ENCODE results near the gene SHB. TPM values are rescaled to one million over a fixed set of nuclear protein-coding genes. Genes with fewer than 3 reads are reported as not detected.

Gene SHB
- total RNA-seq, 1 donor from 2014 or later, result 1.1 TPM

DNA sequence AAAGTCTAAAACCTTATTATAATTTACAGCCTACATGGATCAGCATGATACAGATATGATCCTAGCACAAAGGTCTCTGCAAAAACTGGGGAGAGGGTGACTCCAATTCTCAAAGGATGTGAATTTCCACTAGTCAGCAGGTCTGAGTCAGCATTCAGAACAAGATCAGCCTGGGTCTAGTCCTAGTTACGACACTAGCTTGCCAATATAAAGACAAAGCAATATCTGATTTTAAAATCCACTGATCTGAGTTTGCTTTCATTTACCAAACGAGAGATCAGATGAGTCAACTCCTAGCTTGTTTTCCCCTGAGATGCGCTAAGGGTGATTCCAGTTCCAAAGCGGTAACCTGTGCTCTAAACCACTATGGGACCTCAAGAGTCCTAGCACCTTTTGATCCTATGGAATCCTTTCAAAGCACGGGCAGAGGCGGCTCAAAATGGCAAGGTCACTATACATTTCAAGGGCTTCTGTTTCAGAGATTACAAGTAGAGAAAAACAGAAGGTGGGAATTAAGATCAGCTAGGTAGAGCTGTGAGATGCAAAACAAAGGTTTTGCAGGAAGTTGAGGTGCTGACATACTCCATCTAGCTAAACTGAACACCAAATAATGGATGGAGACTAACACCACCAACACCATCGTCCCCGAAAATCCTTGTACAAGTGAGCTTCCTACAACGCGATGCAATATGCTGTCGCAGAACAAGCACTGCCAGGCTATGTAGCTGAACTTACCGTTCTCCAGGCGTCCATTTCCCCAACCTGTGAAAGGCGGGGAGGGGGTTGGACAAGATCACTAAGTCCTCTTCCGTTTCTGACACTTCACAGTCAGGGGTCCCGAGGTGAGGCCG, 166.0 kb downstream of the SHB start:
- no peak overlapping the region for H3K27ac ChIP-seq
- H3K27ac Mint-ChIP-seq, result no peak overlapping the region
- peaks cover 25% of the 10 kb centered on the region for H3K79me2 ChIP-seq (ENCODE audit: low read depth)
- DNase-seq (ENCODE audit: low spot score), result no peak
- TF ChIP-seq EZH2 (IDR thresholded peaks at IDR 0.05), result no peak
- TF ChIP-seq EZH2phosphoT487 (IDR thresholded peaks at IDR 0.05), result no peak
- peaks cover 9% of the 10 kb centered on the region for H3F3A ChIP-seq (ENCODE audit: low read depth)
- peak overlapping the region; percentile 92 for H3K4me2 ChIP-seq
- peak overlapping the region; percentile 86 for H3K4me3 Mint-ChIP-seq
- H3K4me1 Mint-ChIP-seq, result peaks cover 14% of the 10 kb centered on the region
- H3K9me3 Mint-ChIP-seq, result no peaks in the 10 kb centered on the region
- no peaks in the 10 kb centered on the region for H3K9me3 ChIP-seq (ENCODE audit: low read depth)
- peaks cover 10% of the 10 kb centered on the region for H3K27me3 Mint-ChIP-seq (ENCODE audit: insufficient read depth, low read depth)
- peak overlapping the region; percentile 95 for H2AFZ ChIP-seq (replicated peaks)
- H3K36me3 Mint-ChIP-seq, result peaks cover 4% of the 10 kb centered on the region
- peaks cover 15% of the 10 kb centered on the region for H3K4me1 ChIP-seq
- H3K27me3 ChIP-seq, result peaks cover 9% of the 10 kb centered on the region
- H3K36me3 ChIP-seq, result peaks cover 3% of the 10 kb centered on the region
- peak overlapping the region; percentile 28 for H3K9ac ChIP-seq
- peaks cover 22% of the 10 kb centered on the region for H4K20me1 ChIP-seq (ENCODE audit: low read depth)
- H3K4me3 ChIP-seq, result peak overlapping the region; percentile 93

DNA sequence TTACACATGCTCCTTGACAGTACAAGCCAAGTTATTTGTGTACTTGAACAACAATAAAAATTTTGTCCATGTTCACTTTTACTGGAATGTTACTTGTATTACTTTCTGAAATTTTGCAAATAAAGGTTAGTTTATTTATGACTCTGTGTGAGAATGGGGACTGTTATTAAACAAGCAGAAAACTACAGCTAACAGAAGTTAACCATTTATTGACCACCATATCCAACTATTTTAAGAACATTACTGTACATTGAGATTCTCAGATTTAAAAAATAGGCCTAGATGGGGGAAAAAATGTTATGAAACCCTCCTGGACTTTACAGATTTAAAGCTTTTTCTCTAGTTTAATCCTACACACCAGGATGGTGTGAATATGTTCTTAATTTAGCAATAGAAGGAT, 166.9 kb downstream of the SHB start:
- H3K4me3 Mint-ChIP-seq, result peak overlapping the region; percentile 67
- Histone ChIP-seq H3K27me3 (peaks cover 9% of the 10 kb centered on the region), H3K27ac (no peak overlapping the region), H3F3A (ENCODE audit: low read depth) (peaks cover 9% of the 10 kb centered on the region), H3K4me3 (peak overlapping the region; percentile 93), H3K4me2 (peak overlapping the region; percentile 92), H3K9me3 (ENCODE audit: low read depth) (no peaks in the 10 kb centered on the region), H3K79me2 (ENCODE audit: low read depth) (peaks cover 25% of the 10 kb centered on the region), H4K20me1 (ENCODE audit: low read depth) (peaks cover 22% of the 10 kb centered on the region), H3K36me3 (peaks cover 3% of the 10 kb centered on the region), H3K9ac (no peak overlapping the region), H3K4me1 (peaks cover 15% of the 10 kb centered on the region), H2AFZ (replicated peaks) (no peak overlapping the region)
- H3K36me3 Mint-ChIP-seq, result peaks cover 9% of the 10 kb centered on the region
- no peak overlapping the region for H3K27ac Mint-ChIP-seq
- no peaks in the 10 kb centered on the region for H3K9me3 Mint-ChIP-seq
- DNase-seq (ENCODE audit: low spot score), result no peak
- H3K4me1 Mint-ChIP-seq, result peaks cover 14% of the 10 kb centered on the region
- peaks cover 10% of the 10 kb centered on the region for H3K27me3 Mint-ChIP-seq (ENCODE audit: insufficient read depth, low read depth)
- TF ChIP-seq EZH2 (IDR thresholded peaks at IDR 0.05), result no peak
- TF ChIP-seq EZH2phosphoT487 (IDR thresholded peaks at IDR 0.05), result no peak
- TF ChIP-seq, protein P1, sequence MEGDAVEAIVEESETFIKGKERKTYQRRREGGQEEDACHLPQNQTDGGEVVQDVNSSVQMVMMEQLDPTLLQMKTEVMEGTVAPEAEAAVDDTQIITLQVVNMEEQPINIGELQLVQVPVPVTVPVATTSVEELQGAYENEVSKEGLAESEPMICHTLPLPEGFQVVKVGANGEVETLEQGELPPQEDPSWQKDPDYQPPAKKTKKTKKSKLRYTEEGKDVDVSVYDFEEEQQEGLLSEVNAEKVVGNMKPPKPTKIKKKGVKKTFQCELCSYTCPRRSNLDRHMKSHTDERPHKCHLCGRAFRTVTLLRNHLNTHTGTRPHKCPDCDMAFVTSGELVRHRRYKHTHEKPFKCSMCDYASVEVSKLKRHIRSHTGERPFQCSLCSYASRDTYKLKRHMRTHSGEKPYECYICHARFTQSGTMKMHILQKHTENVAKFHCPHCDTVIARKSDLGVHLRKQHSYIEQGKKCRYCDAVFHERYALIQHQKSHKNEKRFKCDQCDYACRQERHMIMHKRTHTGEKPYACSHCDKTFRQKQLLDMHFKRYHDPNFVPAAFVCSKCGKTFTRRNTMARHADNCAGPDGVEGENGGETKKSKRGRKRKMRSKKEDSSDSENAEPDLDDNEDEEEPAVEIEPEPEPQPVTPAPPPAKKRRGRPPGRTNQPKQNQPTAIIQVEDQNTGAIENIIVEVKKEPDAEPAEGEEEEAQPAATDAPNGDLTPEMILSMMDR (IDR thresholded peaks at IDR 0.05), result no peak

DNA sequence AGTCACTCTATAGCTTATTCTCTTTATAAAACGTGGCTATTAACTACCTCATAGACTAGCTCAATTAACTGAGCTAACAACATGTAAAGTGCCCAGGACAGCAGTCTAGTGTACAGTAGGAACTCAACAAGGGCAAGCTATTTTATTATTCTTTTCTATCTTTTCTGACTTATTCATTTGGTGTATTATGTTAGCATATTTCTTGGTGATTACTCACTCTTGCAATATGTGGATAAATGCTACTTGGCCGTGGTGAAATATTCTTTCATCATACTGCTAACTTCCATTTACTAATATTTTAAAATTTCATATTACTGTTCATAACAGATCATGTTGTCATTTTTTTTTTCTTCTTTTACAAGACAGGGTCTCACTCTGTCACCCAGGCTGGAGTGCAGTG, 170.0 kb downstream of the SHB start:
- Histone ChIP-seq H3K79me2 (ENCODE audit: low read depth) (peaks cover 25% of the 10 kb centered on the region), H4K20me1 (ENCODE audit: low read depth) (peaks cover 22% of the 10 kb centered on the region), H3K4me2 (no peak overlapping the region), H3K36me3 (peaks cover 16% of the 10 kb centered on the region), H3F3A (ENCODE audit: low read depth) (no peaks in the 10 kb centered on the region), H3K27me3 (no peaks in the 10 kb centered on the region), H2AFZ (replicated peaks) (no peak overlapping the region), H3K4me1 (peaks cover 6% of the 10 kb centered on the region), H3K9me3 (ENCODE audit: low read depth) (no peaks in the 10 kb centered on the region), H3K4me3 (no peak overlapping the region), H3K27ac (no peak overlapping the region), H3K9ac (no peak overlapping the region)
- H3K27me3 Mint-ChIP-seq (ENCODE audit: insufficient read depth, low read depth), result peaks cover 2% of the 10 kb centered on the region
- peaks cover 9% of the 10 kb centered on the region for H3K4me1 Mint-ChIP-seq
- DNase-seq (ENCODE audit: low spot score), result no peak
- H3K9me3 Mint-ChIP-seq, result no peaks in the 10 kb centered on the region
- no peak overlapping the region for H3K27ac Mint-ChIP-seq
- peaks cover 20% of the 10 kb centered on the region for H3K36me3 Mint-ChIP-seq
- TF ChIP-seq EZH2 (IDR thresholded peaks at IDR 0.05) (no peak), EZH2phosphoT487 (IDR thresholded peaks at IDR 0.05) (no peak)
- TF ChIP-seq, protein P1 (IDR thresholded peaks at IDR 0.05), result no peak
- no peak overlapping the region for H3K4me3 Mint-ChIP-seq

DNA sequence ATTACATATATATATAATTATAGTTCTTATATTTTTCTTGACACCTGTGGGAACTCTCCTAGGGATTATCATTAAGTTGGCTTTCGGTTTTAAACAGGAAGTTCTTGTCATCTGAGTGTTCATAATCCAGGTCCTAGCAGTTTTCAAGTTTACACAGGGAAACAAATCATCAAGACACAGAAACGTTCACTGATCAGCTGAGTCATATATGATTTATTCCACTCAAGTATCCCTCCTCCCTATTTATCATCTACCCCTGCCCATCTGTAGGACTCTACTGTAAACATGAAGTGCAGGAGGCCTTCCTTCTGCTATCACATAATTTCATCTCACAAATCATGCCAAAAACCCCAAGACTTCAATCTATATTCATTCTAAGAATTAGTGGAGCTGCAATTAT, 171.4 kb downstream of the SHB start:
- H3F3A ChIP-seq (ENCODE audit: low read depth), result no peaks in the 10 kb centered on the region
- Mint-ChIP-seq H3K36me3 (peaks cover 28% of the 10 kb centered on the region), H3K27me3 (ENCODE audit: insufficient read depth, low read depth) (no peaks in the 10 kb centered on the region), H3K4me1 (peaks cover 5% of the 10 kb centered on the region), H3K9me3 (no peaks in the 10 kb centered on the region), H3K27ac (no peak overlapping the region), H3K4me3 (no peak overlapping the region)
- no peaks in the 10 kb centered on the region for H3K27me3 ChIP-seq
- H3K36me3 ChIP-seq, result peaks cover 16% of the 10 kb centered on the region
- no peak overlapping the region for H3K27ac ChIP-seq
- peaks cover 14% of the 10 kb centered on the region for H4K20me1 ChIP-seq (ENCODE audit: low read depth)
- DNase-seq (ENCODE audit: low spot score), result no peak
- no peak overlapping the region for H3K4me3 ChIP-seq
- H3K9me3 ChIP-seq (ENCODE audit: low read depth), result no peaks in the 10 kb centered on the region
- no peak for TF ChIP-seq EZH2 (IDR thresholded peaks at IDR 0.05)
- TF ChIP-seq, protein P1 (IDR thresholded peaks at IDR 0.05), result no peak
- TF ChIP-seq EZH2phosphoT487 (IDR thresholded peaks at IDR 0.05), result no peak
- H3K9ac ChIP-seq, result no peak overlapping the region
- H3K4me2 ChIP-seq, result no peak overlapping the region
- no peak overlapping the region for H2AFZ ChIP-seq (replicated peaks)
- peaks cover 4% of the 10 kb centered on the region for H3K4me1 ChIP-seq
- peaks cover 16% of the 10 kb centered on the region for H3K79me2 ChIP-seq (ENCODE audit: low read depth)
